Neural progenitor cell (in vitro differentiated cells): ENCODE measurements around the gene QPCT. TPM values are rescaled to one million over a fixed set of nuclear protein-coding genes. Genes with fewer than 3 reads are reported as not detected.

Experiments used
- DNase-seq: peaks from one replicate; pipeline ENCODE4 v3.0.0-alpha.2; 2016; ENCODE audit warnings: low spot score
- H2AFZ ChIP-seq: fragments of 200-600 bp; sonication (generic); replicated peaks from 2 replicates; pipeline ENCODE4 v1.6.1; 2016; ENCODE audit warnings: antibody characterized with exemption
- H3F3A ChIP-seq: fragments of 200-600 bp; sonication (generic); 2 replicates; pipeline ENCODE4 v1.6.1; 2016; ENCODE audit warnings: antibody characterized with exemption, low read depth
- H3K27ac ChIP-seq: fragments of 200-600 bp; sonication (generic); 2 replicates; pipeline ENCODE4 v1.5.1; 2016; ENCODE audit warnings: mild to moderate bottlenecking
- H3K27me3 ChIP-seq: fragments of 200-600 bp; sonication (generic); 2 replicates; pipeline ENCODE4 v1.6.1; 2016; ENCODE audit warnings: mild to moderate bottlenecking, moderate library complexity
- H3K36me3 ChIP-seq: fragments of 200-600 bp; sonication (generic); 2 replicates; pipeline ENCODE4 v1.5.1; 2016
- H3K4me1 ChIP-seq: fragments of 200-600 bp; sonication (generic); 2 replicates; pipeline ENCODE4 v1.6.1; 2016; ENCODE audit warnings: mixed run types
- H3K4me2 ChIP-seq: fragments of 200-600 bp; sonication (generic); 2 replicates; pipeline ENCODE4 v1.6.1; 2016
- H3K4me3 ChIP-seq: fragments of 200-600 bp; sonication (generic); 2 replicates; pipeline ENCODE4 v1.5.1; 2016
- H3K79me2 ChIP-seq: fragments of 200-600 bp; sonication (generic); 2 replicates; pipeline ENCODE4 v1.6.1; 2016; ENCODE audit warnings: low read depth
- H3K9ac ChIP-seq: fragments of 200-600 bp; sonication (generic); 2 replicates; pipeline ENCODE4 v1.6.1; 2016
- H3K9me3 ChIP-seq: fragments of 200-600 bp; sonication (generic); 2 replicates; pipeline ENCODE4 v1.5.1; 2016; ENCODE audit warnings: low read depth
- H4K20me1 ChIP-seq: fragments of 200-600 bp; sonication (generic); 2 replicates; pipeline ENCODE4 v1.6.1; 2016; ENCODE audit warnings: low read depth
- H3K27ac Mint-ChIP-seq: 3 replicates; pipeline ENCODE4 v1.8.0; 2021; ENCODE audit warnings: mixed read lengths
- H3K27me3 Mint-ChIP-seq: 2 replicates; pipeline ENCODE4 v1.8.0; 2022; ENCODE audit warnings: low read depth, mild to moderate bottlenecking, inconsistent platforms, moderate library complexity, mixed read lengths; ENCODE audit not compliant: insufficient read depth
- H3K36me3 Mint-ChIP-seq: 3 replicates; pipeline ENCODE4 v1.8.0; 2021; ENCODE audit warnings: mixed read lengths
- H3K4me1 Mint-ChIP-seq: 3 replicates; pipeline ENCODE4 v1.8.0; 2021; ENCODE audit warnings: mixed read lengths
- H3K4me3 Mint-ChIP-seq: 3 replicates; pipeline ENCODE4 v1.8.0; 2021; ENCODE audit warnings: mild to moderate bottlenecking, moderate library complexity, mixed read lengths
- H3K9me3 Mint-ChIP-seq: 3 replicates; pipeline ENCODE4 v1.8.0; 2020; ENCODE audit warnings: mixed read lengths
- EZH2 ChIP-seq: fragments of 200-600 bp; sonication (generic); IDR thresholded peaks from 2 replicates; pipeline ENCODE4 v1.6.1; 2017; ENCODE audit warnings: antibody characterized with exemption, mild to moderate bottlenecking, moderate library complexity
- EZH2phosphoT487 ChIP-seq: fragments of 200-600 bp; sonication (generic); IDR thresholded peaks from 2 replicates; pipeline ENCODE4 v1.6.1; 2017; ENCODE audit warnings: antibody characterized with exemption
- small RNA-seq: library from RNA; depleted of rRNA; stranded (forward); fragments of <200 nt; gene quantifications from one replicate; pipeline ENCODE3, GENCODE V24; 2015
- total RNA-seq: library from RNA; depleted of rRNA; stranded (reverse); fragments of >200 nt; gene quantifications from 2 replicates; pipeline ENCODE4 v1.2.3, GENCODE V29; 2015; ENCODE audit warnings: low replicate concordance
- TF ChIP-seq, protein P1 (sequence below): fragments of 200-600 bp; sonication (generic); IDR thresholded peaks from 2 replicates; pipeline ENCODE4 v1.5.1; 2017; ENCODE audit warnings: antibody characterized with exemption, mild to moderate bottlenecking

Gene QPCT
- total RNA-seq, 1 donor from 2014 or later, result not detected

DNA sequence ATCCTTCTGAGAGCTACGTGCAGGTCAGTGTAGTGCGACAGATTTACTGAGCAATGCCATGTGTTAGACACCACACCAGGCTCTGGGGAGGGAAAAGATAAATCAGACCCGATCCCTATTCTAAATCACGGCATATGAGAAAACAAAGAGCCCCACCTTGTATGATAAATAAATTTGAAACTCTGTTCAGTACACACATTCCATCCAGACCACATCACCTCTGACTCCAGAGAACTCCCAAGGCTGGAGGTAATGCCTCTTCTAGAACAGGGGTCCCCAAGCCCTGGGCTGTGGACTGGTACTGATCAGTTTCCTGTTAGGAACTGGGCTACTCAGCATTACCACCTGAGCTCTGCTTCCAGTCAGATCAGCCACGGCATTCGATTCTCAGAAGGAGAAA, 77.3 kb downstream of the QPCT start:
- H4K20me1 ChIP-seq, result no peaks in the 10 kb centered on the region
- H3K9ac ChIP-seq, result no peak overlapping the region
- Mint-ChIP-seq H3K27ac (no peak overlapping the region), H3K27me3 (peaks cover 7% of the 10 kb centered on the region), H3K4me3 (no peak overlapping the region), H3K9me3 (no peaks in the 10 kb centered on the region), H3K36me3 (no peaks in the 10 kb centered on the region), H3K4me1 (peaks cover 3% of the 10 kb centered on the region)
- H3K4me2 ChIP-seq, result no peak overlapping the region
- H3K4me3 ChIP-seq, result no peak overlapping the region
- H3K27me3 ChIP-seq, result no peaks in the 10 kb centered on the region
- H3K79me2 ChIP-seq, result no peaks in the 10 kb centered on the region
- no peak for DNase-seq
- TF ChIP-seq EZH2 (no peak), EZH2phosphoT487 (no peak)
- TF ChIP-seq, protein P1, sequence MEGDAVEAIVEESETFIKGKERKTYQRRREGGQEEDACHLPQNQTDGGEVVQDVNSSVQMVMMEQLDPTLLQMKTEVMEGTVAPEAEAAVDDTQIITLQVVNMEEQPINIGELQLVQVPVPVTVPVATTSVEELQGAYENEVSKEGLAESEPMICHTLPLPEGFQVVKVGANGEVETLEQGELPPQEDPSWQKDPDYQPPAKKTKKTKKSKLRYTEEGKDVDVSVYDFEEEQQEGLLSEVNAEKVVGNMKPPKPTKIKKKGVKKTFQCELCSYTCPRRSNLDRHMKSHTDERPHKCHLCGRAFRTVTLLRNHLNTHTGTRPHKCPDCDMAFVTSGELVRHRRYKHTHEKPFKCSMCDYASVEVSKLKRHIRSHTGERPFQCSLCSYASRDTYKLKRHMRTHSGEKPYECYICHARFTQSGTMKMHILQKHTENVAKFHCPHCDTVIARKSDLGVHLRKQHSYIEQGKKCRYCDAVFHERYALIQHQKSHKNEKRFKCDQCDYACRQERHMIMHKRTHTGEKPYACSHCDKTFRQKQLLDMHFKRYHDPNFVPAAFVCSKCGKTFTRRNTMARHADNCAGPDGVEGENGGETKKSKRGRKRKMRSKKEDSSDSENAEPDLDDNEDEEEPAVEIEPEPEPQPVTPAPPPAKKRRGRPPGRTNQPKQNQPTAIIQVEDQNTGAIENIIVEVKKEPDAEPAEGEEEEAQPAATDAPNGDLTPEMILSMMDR, result no peak
- no peak overlapping the region for H2AFZ ChIP-seq
- H3K9me3 ChIP-seq, result no peaks in the 10 kb centered on the region
- no peaks in the 10 kb centered on the region for H3F3A ChIP-seq
- no peaks in the 10 kb centered on the region for H3K4me1 ChIP-seq
- H3K27ac ChIP-seq, result no peak overlapping the region
- no peaks in the 10 kb centered on the region for H3K36me3 ChIP-seq

DNA sequence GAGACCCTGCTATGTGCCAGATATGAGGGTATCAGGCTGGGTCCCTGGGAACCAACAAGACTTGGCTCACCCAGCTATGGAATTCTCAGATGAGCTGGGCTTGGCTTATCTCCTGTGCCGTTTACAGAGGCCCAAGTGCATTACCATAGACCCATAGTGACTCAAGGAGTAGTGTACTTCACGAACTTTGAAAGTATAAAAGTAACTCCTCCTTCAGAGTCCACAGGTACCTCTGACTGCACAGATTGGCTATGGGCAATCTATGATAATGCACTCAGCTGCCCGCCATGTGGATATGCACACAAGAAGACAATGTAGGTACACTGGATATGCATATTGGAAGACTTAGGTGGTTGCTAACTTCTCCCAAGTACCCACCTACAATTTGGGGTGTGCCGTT, 78.4 kb downstream of the QPCT start:
- H3K79me2 ChIP-seq, result no peaks in the 10 kb centered on the region
- no peak overlapping the region for H3K4me2 ChIP-seq
- no peak for DNase-seq
- peaks cover 3% of the 10 kb centered on the region for H3K4me1 Mint-ChIP-seq
- H3K9me3 ChIP-seq, result no peaks in the 10 kb centered on the region
- H3K27me3 Mint-ChIP-seq, result peaks cover 2% of the 10 kb centered on the region
- H3K4me1 ChIP-seq, result no peaks in the 10 kb centered on the region
- no peak overlapping the region for H3K9ac ChIP-seq
- no peak overlapping the region for H3K4me3 Mint-ChIP-seq
- no peaks in the 10 kb centered on the region for H3K36me3 Mint-ChIP-seq
- H4K20me1 ChIP-seq, result no peaks in the 10 kb centered on the region
- H3K36me3 ChIP-seq, result no peaks in the 10 kb centered on the region
- H3K27me3 ChIP-seq, result no peaks in the 10 kb centered on the region
- no peak overlapping the region for H3K27ac ChIP-seq
- TF ChIP-seq EZH2phosphoT487 (no peak), EZH2 (no peak)
- TF ChIP-seq, protein P1, result no peak
- H2AFZ ChIP-seq, result no peak overlapping the region
- H3K9me3 Mint-ChIP-seq, result no peaks in the 10 kb centered on the region
- no peak overlapping the region for H3K4me3 ChIP-seq
- no peaks in the 10 kb centered on the region for H3F3A ChIP-seq
- no peak overlapping the region for H3K27ac Mint-ChIP-seq

Small RNA genes within 50 kb of the gene (small RNA-seq; reads per million reads assigned to genes)
- gene RNU6-939P, result not detected

Other genes starting within 250 kb of the QPCT start
- gene EIF2AK2, start 187.7 kb upstream of the QPCT start, total RNA-seq, result 22.3 and 35.3 TPM in 2 replicates
- not detected in 2 replicates for gene SULT6B1, start 156.0 kb upstream of the QPCT start, total RNA-seq
- gene CEBPZOS, start 148.1 kb upstream of the QPCT start, total RNA-seq, result 6.4 and 13.6 TPM in 2 replicates
- gene CEBPZ, start 113.0 kb upstream of the QPCT start, total RNA-seq, result 56.5 and 86.6 TPM in 2 replicates
- 28.3 and 47.4 TPM in 2 replicates for gene NDUFAF7, start 113.0 kb upstream of the QPCT start, total RNA-seq
- 59.1 and 95.9 TPM in 2 replicates for gene PRKD3, start 19.8 kb upstream of the QPCT start, total RNA-seq